H1 (cell line): ENCODE measurements around the gene XPO1. TPM values are rescaled to one million over a fixed set of nuclear protein-coding genes. Genes with fewer than 3 reads are reported as not detected.

ENCODE experiments used
- CTCF ChIA-PET: fragments of 300-600 bp; sonication (Branson Sonifier 250); formaldehyde crosslinking; loops from one replicate; lab custom pipeline; 2021; ENCODE audit not compliant: partially characterized antibody; lab: Charles Lee
- POLR2A ChIA-PET: fragments of 300-600 bp; sonication (Branson Sonifier 250); formaldehyde crosslinking; loops from one replicate; lab custom pipeline; 2021; ENCODE audit warnings: inconsistent platforms; ENCODE audit not compliant: partially characterized antibody; lab: Charles Lee
- DNase-seq, 2 experiments: peaks; one replicate each; pipeline versions ENCODE4 v3.0.0 to v3.0.0-alpha.2; 2010 to 2022; ENCODE audit warnings: low spot score in 2 of 2, low read depth in 1 of 2, mixed read lengths in 1 of 2
- FAIRE-seq: peaks from 2 replicates; lab custom pipeline; 2011; peaks lifted over from hg19 to GRCh38; lab: Jason Lieb, UNC
- H2AFZ ChIP-seq: 2 replicates; pipeline ENCODE4 v1.8.1; 2012; ENCODE audit warnings: low read length, inconsistent platforms
- H2AK5ac ChIP-seq: 2 replicates; pipeline ENCODE4 v1.6.1; 2013; ENCODE audit warnings: low read depth, low read length
- H2BK120ac ChIP-seq: replicated peaks from 2 replicates; pipeline ENCODE3; 2013; ENCODE audit warnings: low read depth, low read length, inconsistent platforms
- H2BK12ac ChIP-seq: 2 replicates; pipeline ENCODE4 v1.6.1; 2013; ENCODE audit warnings: low read depth, low read length
- H2BK15ac ChIP-seq: 2 replicates; pipeline ENCODE4 v1.6.1; 2013; ENCODE audit warnings: low read length
- H2BK20ac ChIP-seq: 2 replicates; pipeline ENCODE4 v1.6.1; 2013; ENCODE audit warnings: low read length
- H2BK5ac ChIP-seq: 2 replicates; pipeline ENCODE4 v1.6.1; 2013; ENCODE audit warnings: low read depth, low read length
- H3K14ac ChIP-seq: 2 replicates; pipeline ENCODE4 v1.6.1; 2013; ENCODE audit warnings: inconsistent platforms; ENCODE audit not compliant: insufficient read length
- H3K18ac ChIP-seq: 2 replicates; pipeline ENCODE4 v1.6.1; 2013; ENCODE audit warnings: low read length; ENCODE audit errors: extremely low read depth
- H3K23ac ChIP-seq: 2 replicates; pipeline ENCODE4 v1.6.1; 2013; ENCODE audit warnings: inconsistent platforms; ENCODE audit not compliant: insufficient read length
- H3K23me2 ChIP-seq: 2 replicates; pipeline ENCODE4 v1.6.1; 2013; ENCODE audit warnings: low read depth, low read length
- H3K27ac ChIP-seq: 2 replicates; pipeline ENCODE4 v1.6.1; 2011; ENCODE audit warnings: low read depth, low read length, inconsistent platforms
- H3K27me3 ChIP-seq, 4 experiments: replicated peaks in 1 of 4; 1 replicate in 1 of 4; 2 replicates in 3 of 4; pipeline versions ENCODE4 v1.6.1 to v1.8.1; 2011 to 2013; ENCODE audit warnings: low read length in 3 of 4, mild to moderate bottlenecking in 3 of 4, inconsistent platforms in 2 of 4, mixed read lengths in 2 of 4, moderate library complexity in 1 of 4; ENCODE audit not compliant: control insufficient read depth in 3 of 4, insufficient read depth in 3 of 4; ENCODE audit errors: extremely low read depth in 1 of 4
- H3K36me3 ChIP-seq, 4 experiments: 2 replicates each; pipeline versions ENCODE4 v1.6.1 to v1.8.1; 2011 to 2013; ENCODE audit warnings: mild to moderate bottlenecking in 4 of 4, low read length in 3 of 4, moderate library complexity in 2 of 4, control low read depth in 1 of 4, inconsistent platforms in 1 of 4; ENCODE audit not compliant: insufficient read depth in 4 of 4, control insufficient read depth in 2 of 4
- H3K4ac ChIP-seq: replicated peaks from 2 replicates; pipeline ENCODE3; 2013; ENCODE audit warnings: low read length, low read depth, mixed read lengths, inconsistent platforms; ENCODE audit not compliant: insufficient read length
- H3K4me1 ChIP-seq, 4 experiments: replicated peaks in 1 of 4; 1 replicate in 1 of 4; 2 replicates in 3 of 4; pipeline versions ENCODE4 v1.6.1 to v1.8.1; 2011 to 2013; ENCODE audit warnings: low read length in 3 of 4, inconsistent platforms in 2 of 4, mixed read lengths in 1 of 4; ENCODE audit not compliant: insufficient read depth in 4 of 4, control insufficient read depth in 3 of 4
- H3K4me2 ChIP-seq, 2 experiments: 2 replicates each; pipeline versions ENCODE4 v1.6.1 to v1.8.1; 2011 to 2013; ENCODE audit warnings: low read depth in 2 of 2, low read length in 2 of 2, control low read depth in 1 of 2, inconsistent platforms in 1 of 2, mild to moderate bottlenecking in 1 of 2; ENCODE audit not compliant: insufficient read depth in 1 of 2
- H3K4me3 ChIP-seq, 4 experiments: fragments of 200-600, 300-600 bp in 1 of 4; sonication (generic), shearing (Covaris generic), sonication (Bioruptor Twin) in 1 of 4; 2 replicates each; pipeline versions ENCODE4 v1.5.1 to v1.8.1; 2011 to 2016; ENCODE audit warnings: low read length in 4 of 4, low read depth in 3 of 4, control low read depth in 2 of 4, inconsistent platforms in 2 of 4, mild to moderate bottlenecking in 2 of 4, mixed read lengths in 1 of 4, moderate library complexity in 1 of 4; ENCODE audit not compliant: insufficient read depth in 2 of 4; ENCODE audit errors: extremely low read depth in 1 of 4
- H3K56ac ChIP-seq: replicated peaks from 2 replicates; pipeline ENCODE3; 2013; ENCODE audit warnings: low read depth, mild to moderate bottlenecking, mixed read lengths, low read length, inconsistent platforms; ENCODE audit not compliant: insufficient read length
- H3K79me1 ChIP-seq: 2 replicates; pipeline ENCODE4 v1.6.1; 2013; ENCODE audit warnings: low read depth, low read length, control low read depth
- H3K79me2 ChIP-seq, 2 experiments: 2 replicates each; pipeline versions ENCODE4 v1.6.1 to v1.8.1; 2012 to 2013; ENCODE audit warnings: low read length in 2 of 2, mild to moderate bottlenecking in 2 of 2, inconsistent platforms in 1 of 2; ENCODE audit not compliant: insufficient read depth in 2 of 2, control insufficient read depth in 1 of 2
- H3K9ac ChIP-seq, 4 experiments: replicated peaks in 1 of 4; 1 replicate in 1 of 4; 2 replicates in 3 of 4; pipeline versions ENCODE4 v1.6.1 to v1.8.1; 2011 to 2013; ENCODE audit warnings: low read depth in 3 of 4, low read length in 3 of 4, control low read depth in 2 of 4, mild to moderate bottlenecking in 2 of 4, moderate library complexity in 2 of 4, inconsistent platforms in 1 of 4; ENCODE audit errors: extremely low read depth in 1 of 4
- H3K9me3 ChIP-seq, 2 experiments: 2 replicates each; pipeline versions ENCODE4 v1.6.1 to v1.8.1; 2012 to 2013; ENCODE audit warnings: mild to moderate bottlenecking in 2 of 2, moderate library complexity in 2 of 2, control low read depth in 1 of 2, inconsistent platforms in 1 of 2, low read depth in 1 of 2, low read length in 1 of 2, mixed read lengths in 1 of 2; ENCODE audit not compliant: insufficient read depth in 2 of 2
- H4K20me1 ChIP-seq, 2 experiments: replicated peaks in 1 of 2; 2 replicates each; pipeline versions ENCODE3 to v1.8.1; 2011 to 2013; ENCODE audit warnings: inconsistent platforms in 2 of 2, low read length in 2 of 2, mild to moderate bottlenecking in 1 of 2; ENCODE audit not compliant: insufficient read depth in 2 of 2, control insufficient read depth in 1 of 2
- H4K5ac ChIP-seq: 2 replicates; pipeline ENCODE4 v1.6.1; 2013; ENCODE audit warnings: low read length, low read depth, mixed read lengths, inconsistent platforms; ENCODE audit not compliant: insufficient read length
- H4K8ac ChIP-seq: 2 replicates; pipeline ENCODE4 v1.8.0; 2013; ENCODE audit warnings: mild to moderate bottlenecking, moderate library complexity, low read length, inconsistent platforms; ENCODE audit not compliant: insufficient read depth; ENCODE audit errors: extremely low read depth
- H4K91ac ChIP-seq: replicated peaks from 2 replicates; pipeline ENCODE3; 2013; ENCODE audit warnings: low read length, mixed read lengths, inconsistent platforms; ENCODE audit not compliant: insufficient read length
- CHD1 ChIP-seq: IDR thresholded peaks from 2 replicates; pipeline ENCODE4 v1.6.1; 2012; ENCODE audit warnings: low read depth, low read length, improper control_type of control experiment
- POLR2AphosphoS5 ChIP-seq: IDR thresholded peaks from 2 replicates; pipeline ENCODE4 v1.6.1; 2011; ENCODE audit warnings: low read depth, low read length
- SAP30 ChIP-seq: fragments of 300-600 bp; sonication (generic); IDR thresholded peaks from 2 replicates; pipeline ENCODE4 v1.7.1; 2012; ENCODE audit warnings: low read length, moderate library complexity, mild to moderate bottlenecking, inconsistent platforms; ENCODE audit not compliant: insufficient read depth, insufficient replicate concordance
- SP2 ChIP-seq: IDR thresholded peaks from 2 replicates; pipeline ENCODE4 v1.6.1; 2012; ENCODE audit warnings: mild to moderate bottlenecking, low read length, inconsistent platforms
- WGBS, 2 experiments: shearing (Covaris generic) in 1 of 2; methylation state at CpG; one replicate each; pipeline versions ENCODE4 v1.1.6 to v1.1.7; 2013 to 2015; ENCODE audit warnings: low lambda C conversion rate in 2 of 2, mixed read lengths in 2 of 2, inconsistent platforms in 1 of 2, low coverage in 1 of 2, missing lambda C conversion rate in 1 of 2; ENCODE audit not compliant: insufficient replicate concordance in 2 of 2, insufficient coverage in 1 of 2, insufficient read length in 1 of 2; ENCODE audit errors: extremely low coverage in 1 of 2, missing lambda C conversion rate in 1 of 2; 5-methylcytosine and 5-hydroxymethylcytosine counted together
- polyA plus RNA-seq, 7 experiments: library from polyadenylated mRNA; depleted of rRNA in 3 of 7; stranded (reverse) in 5 of 7; unstranded in 2 of 7; fragments of >200 nt in 5 of 7; fragments of 200-250 nt in 2 of 7; gene quantifications; 1 replicate in 5 of 7; 2 replicates in 1 of 7; 4 replicates in 1 of 7; pipeline versions ENCODE4 v1.2.1 to v1.2.3, GENCODE V29; 2011 to 2013; ENCODE audit warnings: missing spikeins in 2 of 7, mixed read lengths in 2 of 7
- total RNA-seq: library from RNA; stranded (reverse); fragmentation: NEBNext Ultra II Directional; extraction: Animal tissue kit (Norgen Biotek cat#: 25700); gene quantifications from 2 replicates; pipeline ENCODE4 v1.2.1, GENCODE V29; 2021

XPO1 gene
- total and polyA plus RNA-seq, 2 of the 8 experiments (the other 6 are each of a cell fraction or from before 2014, with no cell fraction given) = 110 to 296 TPM

- Histone ChIP-seq H2BK5ac (peak overlapping the region; percentile 98), H4K5ac (peak overlapping the region; percentile 81), H2BK20ac (no peak overlapping the region), H2AK5ac (peak overlapping the region; percentile 48; the same call in 1 of the 2 replicates), H4K8ac (peak overlapping the region; percentile 100; the same call in 1 of the 2 replicates), H2BK15ac (no peak overlapping the region), H3K79me2 (peaks cover 49 to 54% of the 10 kb centered on the region in 2 experiments), H2BK12ac (peak overlapping the region; percentile 68; the same call in 1 of the 2 replicates), H2BK120ac (peak overlapping the region; percentile 65), H3K4ac (peak overlapping the region; percentile 44), H3K9ac (peak overlapping the region; percentile 96 to 100 (median 98)), H4K91ac (peak overlapping the region; percentile 95), H3K4me1 (peaks cover 2 to 6% (median 5%) of the 10 kb centered on the region in 4 experiments; a peak in 4 of 7 replicates), H3K14ac (peak overlapping the region; percentile 12), H3K23ac (no peak overlapping the region), H2AFZ (no peak overlapping the region), H3K56ac (peak overlapping the region; percentile 95), H3K79me1 (no peaks in the 10 kb centered on the region), H3K9me3 (no peaks in the 10 kb centered on the region), H3K4me2 (peak overlapping the region; percentile 82 to 98; a peak in 3 of 4 replicates), H4K20me1 (peaks cover 9 to 20% of the 10 kb centered on the region in 2 experiments), H3K36me3 (peaks cover 0 to 7% (median 1%) of the 10 kb centered on the region in 4 experiments; a peak in 2 of 8 replicates), H3K27ac (peak overlapping the region; percentile 97), H3K18ac (peak overlapping the region; percentile 98), H3K4me3 (peak overlapping the region; percentile 96 to 99 (median 97)), H3K23me2 (peaks cover 11% of the 10 kb centered on the region), H3K27me3 (no peaks in the 10 kb centered on the region)
- peak; percentile 25 for TF ChIP-seq SAP30
- TF ChIP-seq SP2 = no peak
- 0 out of 2 replicates have a peak, but pooled peaks have one; percentile 0 for TF ChIP-seq CHD1
- TF ChIP-seq POLR2AphosphoS5 = 0 out of 2 replicates have a peak, but pooled peaks have one; percentile 53
- FAIRE-seq = no peak
- ChIA-PET POLR2A (interaction anchor here (0.6 to 5.4 kb wide), 44 partner anchors 9 to 360 kb away, joined by 3 to 53 read pairs (median 4); no protein-coding TSS in a partner anchor), CTCF (interaction anchor here (2.0 kb wide), 1 partner anchor 105 kb away, joined by 4 read pairs; no protein-coding TSS in a partner anchor)
- WGBS, 2 experiments = 5% methylated on average over 4 of the region's 52 CpGs; no CpG with 5 or more reads in 1 of the 2 experiments
- DNase-seq = no peak
Observed at GRCh38 chr2:61537277-61537949, 743 bp downstream of the XPO1 start.
